Measurements from ENCODE around the gene SKAP2. TPM values are rescaled to one million over a fixed set of nuclear protein-coding genes. Genes with fewer than 3 reads are reported as not detected.

SKAP2 gene
- total RNA-seq, 1 donor = 10.4 TPM

- no peak for TF ChIP-seq CTCF (IDR thresholded peaks at IDR 0.05; ENCODE audit: insufficient read depth, low read depth, low read length)
- no peak overlapping the region for H3K4me3 ChIP-seq (ENCODE audit: low read depth, low read length)
- DNase-seq (ENCODE audit: low read depth) = no peak
These were observed 245.9 kb downstream of the SKAP2 start for GRCh38 chr7:26618449-26618848.

Other genes with a start within 250 kb of the SKAP2 start
- gene HOXA1, start 231.4 kb upstream of the SKAP2 start, total RNA-seq = 0.32 and 0.43 TPM in 2 replicates
- 0.64 and 0.86 TPM in 2 replicates for gene HOXA2, start 238.1 kb upstream of the SKAP2 start, total RNA-seq